Panc1 (cell line): ENCODE data around the gene IRF9. TPM values are rescaled to one million over a fixed set of nuclear protein-coding genes. Genes with fewer than 3 reads are reported as not detected.

ENCODE experiments used
- ATAC-seq: fragments of 200-7000 bp; cut with Tn5 transposase; 2 replicates; pipeline ENCODE4 v1.9.1; 2020; ENCODE audit warnings: mild to moderate bottlenecking, moderate library complexity
- BruUV-seq: library from RNA; stranded (reverse); fragments of 400-500 nt; replicated peaks from 2 replicates; lab custom pipeline; 2021; lab: Mats Ljungman, UMichigan
- CTCF ChIA-PET: fragments of 300-600 bp; sonication (Branson Sonifier 250); formaldehyde crosslinking; loops from one replicate; lab custom pipeline; 2022; ENCODE audit warnings: antibody characterized with exemption; lab: Charles Lee
- POLR2A ChIA-PET: fragments of 300-600 bp; sonication (Branson Sonifier 250); formaldehyde crosslinking; loops from one replicate; lab custom pipeline; 2022; ENCODE audit warnings: antibody characterized with exemption; lab: Charles Lee
- DNase-seq: peaks from one replicate; pipeline ENCODE4 v3.0.0-alpha.2; 2010; ENCODE audit warnings: low read depth, low spot score
- H3K27ac ChIP-seq: 2 replicates; pipeline ENCODE4 v1.5.1; 2011; ENCODE audit warnings: mild to moderate bottlenecking, low read length, inconsistent platforms
- H3K27me3 ChIP-seq: fragments of 200-500 bp; sonication (Bioruptor generic); 2 replicates; pipeline ENCODE4 v1.6.0; 2014; ENCODE audit warnings: low read length, inconsistent platforms; ENCODE audit not compliant: control insufficient read depth, insufficient read depth
- H3K36me3 ChIP-seq: fragments of 200-500 bp; sonication (Bioruptor generic); 2 replicates; pipeline ENCODE4 v1.5.1; 2014; ENCODE audit warnings: inconsistent platforms, mild to moderate bottlenecking, low read length, moderate library complexity; ENCODE audit not compliant: control insufficient read depth, insufficient read depth
- H3K4me1 ChIP-seq: 2 replicates; pipeline ENCODE4 v1.5.1; 2011; ENCODE audit warnings: inconsistent platforms, mild to moderate bottlenecking, low read length, moderate library complexity; ENCODE audit not compliant: control insufficient read depth, insufficient read depth
- H3K4me3 ChIP-seq, 2 experiments: 2 replicates each; pipeline ENCODE4 v1.5.1; 2011 to 2012; ENCODE audit warnings: low read depth in 2 of 2, low read length in 2 of 2, mild to moderate bottlenecking in 2 of 2, inconsistent platforms in 1 of 2, moderate library complexity in 1 of 2
- H3K9me3 ChIP-seq: fragments of 200-500 bp; sonication (Bioruptor generic); 2 replicates; pipeline ENCODE4 v1.5.1; 2014; ENCODE audit warnings: low read depth, mild to moderate bottlenecking, inconsistent platforms, low read length, moderate library complexity; ENCODE audit not compliant: control insufficient read depth, insufficient read depth
- CTCF ChIP-seq: fragments of 450-650 bp; IDR thresholded peaks from 2 replicates; pipeline ENCODE4 v1.5.1; 2017; ENCODE audit warnings: mild to moderate bottlenecking
- POLR2AphosphoS5 ChIP-seq: IDR thresholded peaks from 2 replicates; pipeline ENCODE4 v1.6.1; 2012; ENCODE audit warnings: mild to moderate bottlenecking, low read depth, low read length, moderate library complexity
- REST ChIP-seq, 2 experiments: IDR thresholded peaks; 2 replicates each; pipeline ENCODE4 v1.6.1; 2011 to 2012; ENCODE audit warnings: low read depth in 2 of 2, control low read depth in 1 of 2, low read length in 1 of 2, mild to moderate bottlenecking in 1 of 2, moderate library complexity in 1 of 2; ENCODE audit not compliant: insufficient read depth in 1 of 2
- SIN3A ChIP-seq: IDR thresholded peaks from 2 replicates; pipeline ENCODE4 v1.6.1; 2012; ENCODE audit warnings: low read depth, mild to moderate bottlenecking, low read length, moderate library complexity, borderline replicate concordance; ENCODE audit not compliant: insufficient read depth
- TCF7L2 ChIP-seq: IDR thresholded peaks from 2 replicates; pipeline ENCODE4 v1.6.1; 2011; ENCODE audit warnings: mild to moderate bottlenecking, low read depth, low read length, inconsistent platforms
- in situ Hi-C: cut with HindIII; loops from 2 replicates; pipeline ENCODE4 v1.10.0; 2016; ENCODE audit warnings: low sequenced_read_pairs, low pct_unique_long_range_greater_than_20kb
- intact Hi-C: fragments of 100-400 bp; cut with micrococcal nuclease; formaldehyde crosslinking; loops from one replicate; pipeline ENCODE4 v1.10.0; 2022; ENCODE audit not compliant: unreplicated experiment
- total RNA-seq: library from RNA; stranded (reverse); gene quantifications from one replicate; pipeline ENCODE4 v1.2.1, GENCODE V29; 2021; ENCODE audit not compliant: unreplicated experiment

The IRF9 gene
- total RNA-seq, 1 experiment from 2014 or later: 24.5 TPM

- CTCF ChIA-PET: interaction anchor here (0.5 to 1.6 kb wide), 4 partner anchors 22 to 543 kb away, joined by 3 to 6 read pairs (median 4); partner anchors contain the start of gene PSME1
- Histone ChIP-seq H3K27ac (peak overlapping the region; percentile 95), H3K9me3 (no peaks in the 10 kb centered on the region), H3K27me3 (no peaks in the 10 kb centered on the region), H3K36me3 (no peaks in the 10 kb centered on the region; the same call in none of the 2 replicates), H3K4me3 (peak overlapping the region; percentile 86 to 98), H3K4me1 (no peaks in the 10 kb centered on the region)
- TF ChIP-seq TCF7L2 (peak; percentile 41), POLR2AphosphoS5 (peak; percentile 76; the same call in 1 of the 2 replicates), REST (IDR thresholded peaks at IDR 0.05; ENCODE audit: insufficient read depth in 1 of 2, low read depth in 2 of 2, low read length in 1 of 2) (no peak), SIN3A (no peak)
- ATAC-seq: peak; percentile 70
- BruUV-seq: TSS peak; percentile 76
- POLR2A ChIA-PET: interaction anchor here (0.6 to 1.7 kb wide), 4 partner anchors 22 to 115 kb away, joined by 3 to 13 read pairs (median 4); partner anchors contain the start of genes PSME1 and RNF31
- in situ Hi-C loops: no loop called here
- intact Hi-C loops: no loop called here
- peak; percentile 82 for DNase-seq
Observed at GRCh38 chr14:24113801-24114531, 47.1 kb upstream of the IRF9 start.

GRCh38 chr14:24114532-24115421 lies 46.3 kb upstream of the IRF9 start, which contains the start of the genes DCAF11 and NRL:
DCAF11 (plus strand) TSS chr14:24114777; CDS start chr14:24115595, 818 bp downstream.
NRL (minus strand) TSS chr14:24114949; CDS start chr14:24082848, 32,101 bp downstream.
- no peaks in the 10 kb centered on the region for H3K27me3 ChIP-seq
- no peaks in the 10 kb centered on the region for H3K9me3 ChIP-seq
- ChIA-PET POLR2A (interaction anchor here (0.6 to 1.7 kb wide), 4 partner anchors 21 to 114 kb away, joined by 3 to 13 read pairs (median 4); partner anchors contain the start of genes PSME1 and RNF31), CTCF (interaction anchor here (0.5 to 1.6 kb wide), 4 partner anchors 22 to 544 kb away, joined by 3 to 6 read pairs (median 4); partner anchors contain the start of gene PSME1)
- H3K36me3 ChIP-seq: no peaks in the 10 kb centered on the region; the same call in none of the 2 replicates
- peak; percentile 95 for DNase-seq
- BruUV-seq: no TSS peak
- peak within 1 kb of the TSS; percentile 86 to 98 for H3K4me3 ChIP-seq
- ATAC-seq: peak; percentile 95
- H3K27ac ChIP-seq: peak within 1 kb of the TSS; percentile 95
- in situ Hi-C loops: no loop called here
- TF ChIP-seq POLR2AphosphoS5 (peak; percentile 65), REST (IDR thresholded peaks at IDR 0.05; ENCODE audit: insufficient read depth in 1 of 2, low read depth in 2 of 2, low read length in 1 of 2) (no peak), TCF7L2 (peak; percentile 29; the same call in 1 of the 2 replicates), SIN3A (peak; percentile 40; the same call in 1 of the 2 replicates), CTCF (no peak)
- intact Hi-C loops: no loop called here
- H3K4me1 ChIP-seq: no peaks in the 10 kb centered on the region
